Gastrocnemius medialis (tissue), 4 donors: Measurements from ENCODE around the gene APEX1.
A peak's percentile ranks its signal among the peaks of the same experiment; 100 is the strongest.

Experiments
- CTCF ChIP-seq, 5 experiments: fragments of 450-650 bp in 3 of 5; fragments of 200-600 bp in 2 of 5; sonication (generic) in 2 of 5; IDR thresholded peaks in 4 of 5; conservative IDR thresholded peaks in 1 of 5; 1 replicate in 4 of 5; 2 replicates in 1 of 5; pipeline ENCODE4 v1.5.1; 2016 to 2019; ENCODE audit warnings: antibody characterized with exemption in 5 of 5, mild to moderate bottlenecking in 3 of 5, moderate library complexity in 3 of 5
- POLR2A ChIP-seq, 2 donors: fragments of 450-650 bp; IDR thresholded peaks; one replicate each; pipeline ENCODE4 v1.6.1; 2017; ENCODE audit warnings: antibody characterized with exemption in 2 of 2, mild to moderate bottlenecking in 2 of 2, moderate library complexity in 2 of 2

- TF ChIP-seq CTCF (IDR thresholded peaks at IDR 0.05 in 4 of 5, conservative IDR thresholded peaks at IDR 0.05 in 1 of 5): peak in 3 of 5 experiments; percentile 20 to 51 (median 51)
- peak; percentile 91 to 95 for TF ChIP-seq POLR2A (IDR thresholded peaks at IDR 0.05)
Measured at GRCh38 chr14:20454516-20455354, at the start of gene APEX1, which contains the start of gene OSGEP.
